Activated CD4-positive, alpha-beta T cell treated with anti-CD3 and anti-CD28 coated beads for 4 hours (primary cell): ENCODE data around the gene PHTF2.
"Not testable (repeated sequence)": the region's sequence is repeated elsewhere in the genome, so short reads cannot be mapped to it uniquely, and the experiment has no call there.

Experiments
- DNase-seq, 2 donors: peaks; one replicate each; pipeline ENCODE4 v3.0.0-alpha.2; 2020

Gene PHTF2

DNA sequence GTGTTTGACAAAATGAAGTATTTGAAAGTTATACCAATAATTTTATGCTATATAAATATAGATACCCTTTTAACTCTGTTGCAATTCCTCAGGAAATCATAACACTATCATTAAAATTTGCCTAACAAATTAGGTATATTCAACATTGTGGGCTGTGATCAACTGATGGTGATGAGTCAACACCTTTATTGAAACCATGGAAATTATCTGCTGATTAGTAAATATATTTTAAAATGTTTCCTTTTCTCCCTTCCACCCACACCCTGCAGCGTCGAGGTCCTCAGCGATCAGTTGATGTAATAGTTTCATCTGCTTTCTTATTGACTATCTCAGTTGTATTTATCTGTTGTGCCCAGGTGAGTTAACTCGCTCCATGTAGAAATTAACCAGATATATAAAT lies 143.9 kb downstream of the PHTF2 start:
- no peak for DNase-seq

DNA sequence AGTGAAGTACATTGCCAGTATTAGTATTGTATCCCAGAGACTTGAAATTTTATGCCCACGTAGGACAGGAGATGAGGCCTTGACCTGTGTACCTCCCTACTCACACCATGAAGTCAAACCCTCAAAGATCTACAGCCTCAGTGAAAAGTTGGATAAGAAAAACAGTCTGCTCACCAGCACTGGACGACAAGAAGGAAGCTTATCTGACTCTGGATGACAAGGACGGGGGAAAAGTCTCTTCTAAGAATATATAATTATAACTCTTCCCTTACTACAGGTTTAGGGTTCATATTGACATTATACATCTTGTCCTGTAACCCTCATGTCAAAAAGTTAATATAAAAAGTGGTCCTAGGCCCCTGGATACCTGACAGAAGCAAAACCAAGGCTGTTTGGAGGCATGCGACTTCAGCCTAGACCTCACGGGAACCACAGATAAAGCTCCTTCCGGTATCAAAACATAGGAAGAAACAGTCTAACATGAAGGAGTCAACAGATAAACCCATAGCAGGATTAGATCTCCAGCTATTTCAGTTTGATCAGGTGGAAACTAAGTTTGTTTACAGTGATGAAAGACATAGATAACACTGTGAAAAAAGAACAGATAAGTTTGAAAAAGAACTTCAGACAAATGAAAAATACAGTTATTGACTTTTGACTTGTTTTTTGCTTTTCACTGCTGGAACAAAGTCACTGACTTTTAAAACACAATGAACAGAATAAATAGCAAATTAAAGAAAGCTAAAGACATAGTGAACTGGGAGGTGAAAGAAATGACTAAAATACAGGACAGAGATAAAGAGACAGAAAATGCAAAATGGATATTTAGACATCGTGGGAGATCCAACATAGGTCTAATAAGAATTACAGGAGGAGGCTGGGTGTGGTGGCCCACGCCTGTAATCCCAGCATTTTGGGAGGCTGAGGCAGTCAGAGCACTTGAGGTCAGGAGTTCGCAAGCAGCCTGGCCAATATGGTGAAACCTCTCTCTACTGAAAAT lies 145.9 kb downstream of the PHTF2 start:
- no peak for DNase-seq

DNA sequence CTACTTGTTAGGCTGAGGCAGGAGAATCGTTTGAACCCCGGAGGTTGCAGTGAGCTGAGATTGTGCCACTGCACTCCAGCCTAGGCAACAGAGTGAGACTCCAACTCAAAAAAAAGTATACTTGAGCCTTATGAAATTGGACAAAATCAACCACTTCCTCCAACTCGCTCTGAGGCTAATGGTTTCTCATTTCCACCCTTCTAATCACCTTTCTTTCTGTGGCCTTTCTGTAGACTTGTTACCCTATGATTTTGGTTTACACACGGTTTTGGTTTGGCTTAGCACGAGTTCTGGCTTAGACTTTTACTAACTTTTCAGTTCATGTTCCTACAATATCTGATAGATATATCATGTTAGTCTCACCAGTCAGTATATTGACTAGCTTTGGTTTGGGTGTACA lies 152.0 kb downstream of the PHTF2 start:
- no peak for DNase-seq

DNA sequence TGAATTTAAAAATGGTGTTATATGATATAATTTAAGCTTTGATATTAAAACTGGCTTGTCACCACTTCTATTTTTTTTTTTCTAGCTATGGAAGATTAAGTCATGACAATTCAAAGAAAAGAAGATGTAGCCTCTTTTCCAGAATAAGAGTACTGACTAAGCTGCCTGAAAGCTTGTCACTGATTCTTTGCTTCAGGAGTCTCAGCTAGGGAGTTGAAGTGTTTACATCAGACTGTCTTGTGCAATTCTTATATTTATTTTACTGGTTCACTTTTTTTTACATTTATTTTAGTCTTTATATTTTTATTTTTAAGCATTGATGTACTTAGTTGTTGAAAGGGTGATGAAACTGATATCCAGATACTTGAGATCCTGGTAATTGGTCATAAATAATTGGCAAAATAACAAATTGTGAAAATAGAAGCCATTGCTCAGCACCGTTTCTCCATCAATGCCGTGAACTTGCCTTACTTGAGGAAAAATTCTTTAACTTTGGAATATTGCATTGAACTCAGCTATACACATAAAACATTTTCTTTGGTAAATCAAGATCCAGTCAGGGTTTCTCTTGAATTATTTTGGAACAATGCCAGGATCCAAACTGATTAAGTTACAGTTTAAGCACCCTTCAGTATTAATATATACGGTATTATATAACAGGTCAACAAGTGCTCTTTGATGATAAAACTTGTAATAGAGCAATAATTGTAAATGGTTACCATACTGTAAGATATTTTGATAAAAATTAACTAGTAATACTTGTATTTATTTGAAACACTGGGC lies 156.4 kb downstream of the PHTF2 start:
- DNase-seq, result no peak

DNA sequence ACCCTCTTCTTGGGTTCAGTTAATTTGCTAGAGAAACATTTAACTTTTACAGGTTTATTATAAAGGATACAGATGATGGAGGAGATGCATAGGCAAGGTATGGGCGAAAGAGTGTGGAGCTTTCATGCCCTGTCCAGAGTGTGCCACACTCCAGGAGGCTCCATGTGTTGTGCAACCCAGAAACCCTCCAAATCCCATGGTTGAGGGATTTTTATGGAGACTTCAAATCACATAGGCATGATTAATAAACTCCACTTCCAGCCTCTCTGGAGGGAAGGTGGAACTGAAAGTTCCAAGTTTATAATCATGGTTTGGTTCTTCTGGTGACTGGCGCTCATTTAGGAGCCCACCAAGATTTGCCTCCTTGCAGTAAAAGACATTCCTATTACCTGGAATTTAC lies 159.9 kb downstream of the PHTF2 start:
- no peak for DNase-seq

DNA sequence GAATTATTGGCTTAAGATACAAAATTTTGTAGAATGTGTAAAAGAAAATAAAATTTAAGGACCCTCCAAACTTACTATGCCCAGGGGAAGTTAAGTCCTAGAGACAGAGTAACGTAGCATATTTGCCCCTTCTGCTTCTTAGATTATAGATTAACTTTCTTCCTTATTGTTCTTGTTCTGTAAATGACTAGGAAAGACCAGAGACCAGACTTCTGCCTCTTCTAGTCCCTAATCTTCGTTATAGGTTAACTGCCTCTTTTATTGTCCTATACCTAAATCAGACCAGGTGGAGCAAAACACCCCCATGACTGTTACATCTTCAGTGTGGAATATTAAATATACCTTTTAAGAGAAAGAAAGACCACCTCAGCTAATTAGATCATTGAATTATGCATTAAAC lies 160.5 kb downstream of the PHTF2 start:
- DNase-seq, result no peak

DNA sequence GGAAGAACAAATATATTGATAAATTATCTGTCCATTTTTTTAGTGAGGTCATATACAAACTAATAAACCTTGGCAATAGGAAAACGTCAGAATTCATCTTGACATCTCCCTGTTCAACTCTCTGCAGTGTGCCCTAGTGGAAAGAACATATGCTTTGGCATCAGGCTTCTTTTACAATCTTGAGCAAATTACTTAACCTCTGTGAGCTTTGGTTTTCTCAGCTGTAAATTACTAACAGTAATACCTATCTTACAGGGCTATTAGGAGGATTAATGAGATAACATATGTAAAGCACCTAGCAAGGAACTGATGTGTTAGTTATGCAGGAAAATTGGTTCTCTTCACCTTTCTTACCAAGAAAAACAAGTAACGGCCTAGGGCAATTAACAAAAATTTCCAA lies 161.8 kb downstream of the PHTF2 start:
- DNase-seq, result no peak

DNA sequence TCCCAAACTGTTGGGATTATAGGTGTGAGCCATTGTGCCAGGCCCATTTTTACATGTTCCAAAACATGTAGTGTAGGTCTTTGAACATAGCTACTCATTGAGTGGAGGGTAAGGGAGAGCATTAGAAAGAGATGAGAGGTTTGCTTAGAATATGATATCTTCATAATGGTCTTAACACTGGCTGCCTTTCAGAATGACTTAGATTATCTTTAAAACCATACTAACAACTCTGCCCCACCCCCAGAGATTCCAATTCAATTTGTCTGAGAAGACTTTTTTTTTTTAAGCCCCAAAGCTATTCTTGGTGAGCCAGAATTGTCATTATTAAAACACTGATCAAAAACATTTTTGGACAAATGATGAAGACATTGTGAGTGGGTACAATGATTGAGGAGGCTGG lies 168.9 kb downstream of the PHTF2 start:
- DNase-seq, result no peak

DNA sequence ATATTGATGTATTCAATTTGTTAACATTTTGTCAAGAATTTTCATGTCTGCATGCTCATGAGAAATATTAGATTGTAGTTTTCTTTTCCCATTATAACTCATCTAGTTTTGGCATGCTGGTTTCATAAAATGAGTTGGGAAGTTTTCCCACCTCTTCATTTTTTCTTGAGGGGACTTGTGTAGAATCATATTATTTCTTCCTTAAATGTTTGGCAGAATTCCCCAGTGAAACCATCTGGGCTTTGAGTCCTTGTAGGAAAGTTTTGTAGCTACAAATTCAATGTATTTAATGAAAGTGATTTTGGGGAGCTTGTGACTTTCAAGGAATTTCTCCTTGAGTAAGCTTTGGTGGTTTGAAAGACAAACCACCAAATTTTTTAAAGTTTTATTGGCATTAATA lies 173.2 kb downstream of the PHTF2 start:
- DNase-seq, result no peak

DNA sequence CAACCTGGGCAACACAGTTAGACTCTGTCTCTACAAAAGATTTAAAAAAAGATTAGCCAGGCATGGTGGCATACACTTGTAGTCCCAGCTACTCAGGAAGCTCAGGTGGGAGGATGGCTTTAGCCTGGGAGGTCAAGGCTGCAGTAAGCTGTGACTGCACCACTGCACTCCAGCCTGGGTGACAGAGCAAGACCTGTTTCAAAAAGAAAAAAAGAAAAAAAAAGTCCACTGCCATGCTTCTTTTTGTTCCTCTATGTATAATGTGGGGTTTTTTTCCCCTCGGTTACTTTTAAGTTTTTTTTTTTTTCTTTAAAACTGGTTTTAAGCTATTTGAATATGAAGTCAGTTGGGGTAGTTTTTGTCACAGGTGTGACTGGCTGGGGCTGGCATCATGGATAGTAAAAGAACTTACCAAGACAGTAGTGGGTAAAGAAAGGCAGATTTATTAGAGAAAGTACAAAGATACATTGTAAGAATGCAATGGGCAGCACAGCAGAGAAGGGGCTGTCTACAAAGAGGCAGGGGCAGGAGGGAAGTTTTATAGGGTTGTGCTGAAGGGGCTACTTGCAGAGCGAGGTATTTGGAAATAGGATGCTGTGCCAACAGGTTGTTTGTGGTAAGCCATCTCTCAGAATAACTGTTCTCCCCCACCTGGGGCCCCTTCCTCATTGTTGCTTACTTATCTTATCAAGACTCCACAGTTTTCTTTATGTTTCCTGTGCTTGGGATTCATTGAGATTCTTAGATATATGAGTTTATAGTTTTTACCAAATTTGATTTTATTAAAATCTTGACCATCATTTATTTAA lies 177.3 kb downstream of the PHTF2 start:
- DNase-seq, result no peak

DNA sequence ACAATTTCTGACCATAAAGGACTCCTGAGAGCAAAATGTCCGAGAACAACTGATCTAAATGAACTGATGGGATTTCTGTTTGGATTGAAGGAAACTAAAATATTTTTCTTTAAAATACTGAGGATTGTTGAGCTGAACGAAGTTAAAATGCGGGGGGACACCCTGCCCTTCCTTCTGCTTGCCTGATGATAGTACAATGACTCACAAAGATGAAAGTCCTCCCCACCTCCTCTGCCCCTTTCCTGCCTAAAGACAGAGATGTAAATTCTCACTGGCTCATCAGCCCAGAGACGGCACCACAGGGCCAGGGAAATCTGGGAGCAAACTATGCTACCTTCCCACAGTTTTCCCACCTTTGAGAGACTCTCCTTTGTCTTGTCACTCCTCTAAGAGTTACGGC lies 180.6 kb downstream of the PHTF2 start:
- no peak for DNase-seq

DNA sequence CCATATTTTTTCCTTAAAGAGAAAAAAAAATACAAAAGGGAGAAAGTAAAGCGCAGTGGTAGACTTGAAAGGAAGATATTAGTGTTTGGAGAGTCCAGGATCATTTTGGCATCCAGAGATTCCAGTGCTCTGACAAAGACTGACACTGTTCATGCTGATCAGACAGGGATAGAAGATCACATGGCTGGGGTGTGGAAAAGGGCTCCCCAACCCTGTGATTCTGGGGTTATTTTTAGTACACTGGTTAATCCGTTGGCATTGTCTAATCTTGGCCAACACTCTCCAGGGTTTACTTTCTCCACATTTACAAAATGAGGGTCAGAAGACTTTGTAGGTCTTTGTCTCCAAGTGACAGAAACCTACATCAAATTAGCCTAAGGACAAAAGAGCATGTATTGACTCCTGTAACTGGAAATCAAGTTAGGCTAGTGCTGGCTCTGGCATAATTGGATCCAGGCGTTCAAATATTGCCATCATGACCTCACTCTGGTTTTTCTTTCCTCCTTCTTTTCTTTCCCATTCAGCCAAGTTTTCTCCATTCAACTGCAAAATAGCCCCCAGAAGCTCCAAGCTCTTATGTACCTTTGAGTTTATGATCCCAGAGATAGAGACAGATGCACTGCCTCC lies 181.6 kb downstream of the PHTF2 start:
- DNase-seq, result no peak

DNA sequence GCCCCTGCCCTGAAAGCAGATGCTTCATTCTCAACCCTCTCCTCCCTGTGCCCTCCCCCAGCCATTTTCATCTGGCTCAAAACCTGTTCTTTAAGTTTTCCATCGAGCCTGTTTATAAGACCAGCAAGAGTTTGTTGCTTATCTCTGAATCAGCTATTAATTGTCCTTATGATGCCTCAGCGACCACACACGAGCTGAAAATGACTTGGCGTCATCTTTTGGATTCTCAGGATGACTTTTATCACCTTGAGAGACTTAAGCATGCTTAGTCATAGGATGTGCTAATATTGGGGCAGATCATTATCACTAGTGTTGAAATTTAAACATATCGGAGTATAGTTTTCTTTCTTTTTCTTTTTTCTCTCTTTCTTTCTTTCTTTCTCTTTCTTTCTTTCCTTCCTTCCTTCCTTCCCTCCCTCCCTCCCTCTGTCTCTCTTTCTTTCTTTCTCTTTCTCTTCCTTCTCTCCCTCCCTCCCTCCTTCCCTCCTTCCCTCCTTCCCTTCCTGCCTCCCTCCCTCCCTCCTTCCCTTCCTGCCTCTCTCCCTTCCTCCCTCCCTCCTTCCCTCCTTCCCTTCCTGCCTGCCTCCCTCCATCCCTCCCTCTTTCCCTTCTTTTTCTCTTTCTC lies 184.5 kb downstream of the PHTF2 start:
- DNase-seq, result no peak

DNA sequence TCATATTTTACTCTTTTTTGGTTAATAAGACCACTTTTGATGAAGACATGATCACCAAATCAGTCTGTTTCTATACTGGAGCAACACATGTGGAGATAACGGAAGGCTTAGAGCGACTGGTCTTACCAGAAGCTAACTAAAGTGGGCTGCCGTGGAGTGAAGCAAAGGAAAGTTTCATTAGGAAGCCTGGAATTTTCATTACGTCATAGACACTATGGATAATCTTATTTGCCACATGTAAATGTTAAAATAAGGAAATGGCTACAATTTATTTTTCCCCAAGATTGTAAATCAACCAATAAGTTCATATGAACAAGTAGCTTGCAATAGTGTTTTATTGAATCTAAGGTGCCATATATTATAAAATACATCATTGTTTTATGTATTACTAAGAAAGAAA lies 185.4 kb downstream of the PHTF2 start:
- no peak for DNase-seq

DNA sequence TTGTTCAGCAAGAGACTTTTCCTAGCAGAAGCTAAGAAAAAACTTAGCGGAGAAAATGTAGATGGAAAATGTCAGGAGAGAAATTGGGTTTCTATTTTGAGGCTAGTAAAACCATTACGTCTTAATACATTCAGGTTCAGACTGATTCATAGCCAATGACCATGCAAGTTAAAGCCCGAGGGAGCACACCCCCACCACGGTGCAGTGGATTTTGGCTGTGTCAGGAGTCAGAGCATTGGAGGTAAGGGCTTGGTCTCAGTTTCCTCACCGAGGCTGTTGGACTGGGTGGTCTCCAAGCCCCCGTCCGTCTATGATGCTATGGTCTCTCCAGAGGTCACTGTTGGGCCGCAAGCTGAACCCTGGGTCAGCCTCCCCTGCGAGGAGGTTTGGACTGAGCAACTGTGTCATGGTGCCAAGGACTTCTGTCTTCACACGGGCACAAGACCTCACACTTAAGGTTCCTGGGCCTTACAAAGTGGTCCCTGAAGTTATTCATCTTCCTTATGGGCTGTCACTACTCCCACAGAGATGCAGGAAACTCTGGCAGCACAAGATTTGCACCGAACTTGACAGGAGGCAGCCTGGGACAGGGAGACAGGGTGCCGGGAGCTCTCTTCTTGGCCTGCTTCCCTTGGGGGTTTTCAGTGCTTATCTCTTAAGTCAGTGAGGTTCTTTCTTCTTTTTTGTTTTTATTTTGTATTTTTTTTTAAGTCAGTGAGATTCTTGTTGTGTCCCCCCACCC lies 186.8 kb downstream of the PHTF2 start:
- DNase-seq, result no peak

DNA sequence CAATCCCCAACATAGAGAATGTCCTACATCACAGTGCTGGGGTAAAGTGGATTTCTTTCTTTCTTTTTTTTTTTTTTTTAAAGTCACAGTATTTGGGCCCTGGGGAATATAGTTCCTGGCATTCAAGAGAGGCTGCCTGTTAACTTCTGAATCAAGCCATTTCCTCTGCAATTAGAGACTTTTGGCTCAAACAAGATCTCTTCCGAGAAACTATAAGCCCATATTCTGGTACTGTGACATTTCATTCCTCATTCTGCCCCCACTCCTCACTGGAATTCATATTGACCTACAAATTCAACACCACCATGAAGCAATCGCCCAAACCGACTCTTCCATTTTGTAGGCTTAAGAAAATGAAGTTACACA lies 187.4 kb downstream of the PHTF2 start:
- no peak for DNase-seq

DNA sequence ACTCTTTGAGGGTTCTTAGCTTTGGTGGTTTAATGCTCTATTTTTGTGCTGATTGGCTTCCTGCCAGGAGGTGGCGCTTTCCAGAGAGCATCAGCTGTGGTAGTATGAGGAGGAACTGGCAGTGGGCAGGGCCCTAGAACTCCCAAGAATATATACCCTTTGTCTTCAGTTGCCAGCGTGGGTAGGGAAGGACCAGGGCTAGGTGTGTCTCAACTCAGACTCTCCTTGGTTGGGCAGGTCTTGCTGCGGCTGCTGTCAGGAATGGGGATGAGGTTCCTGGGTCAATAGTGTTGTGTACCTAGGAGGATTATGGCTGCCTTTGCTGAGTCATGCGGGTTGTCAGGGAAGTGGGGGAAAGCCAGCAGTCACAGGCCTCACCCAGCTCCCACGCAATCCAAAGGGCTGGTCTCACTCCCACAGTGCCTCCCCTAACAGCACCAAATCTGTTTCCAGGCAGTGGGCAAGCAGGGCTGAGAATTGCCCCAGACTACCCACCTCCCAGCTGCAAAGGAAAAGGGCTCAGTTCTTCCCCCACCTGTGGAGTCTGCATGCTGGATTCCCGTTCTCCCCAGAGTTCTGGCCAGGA lies 191.5 kb downstream of the PHTF2 start:
- DNase-seq, result no peak

DNA sequence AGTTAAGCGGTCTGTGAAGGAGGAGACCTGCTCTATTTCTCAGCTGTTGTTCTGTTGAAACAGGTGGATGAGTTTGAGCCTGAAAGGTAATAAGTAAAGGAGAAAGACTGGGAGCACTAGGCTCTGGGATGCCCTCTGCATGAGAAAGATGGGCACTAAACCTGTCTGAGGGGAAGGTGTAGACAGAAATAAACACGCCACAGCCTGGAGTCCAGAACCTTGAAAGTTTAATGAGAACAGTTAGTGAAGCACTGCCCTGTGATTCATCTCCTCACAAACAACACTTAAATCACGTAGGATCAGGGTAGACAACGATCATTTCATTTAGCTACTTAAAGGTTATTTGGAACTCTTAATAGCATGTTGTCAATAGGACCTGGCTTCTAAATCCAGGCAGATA lies 193.1 kb downstream of the PHTF2 start:
- DNase-seq, result no peak

DNA sequence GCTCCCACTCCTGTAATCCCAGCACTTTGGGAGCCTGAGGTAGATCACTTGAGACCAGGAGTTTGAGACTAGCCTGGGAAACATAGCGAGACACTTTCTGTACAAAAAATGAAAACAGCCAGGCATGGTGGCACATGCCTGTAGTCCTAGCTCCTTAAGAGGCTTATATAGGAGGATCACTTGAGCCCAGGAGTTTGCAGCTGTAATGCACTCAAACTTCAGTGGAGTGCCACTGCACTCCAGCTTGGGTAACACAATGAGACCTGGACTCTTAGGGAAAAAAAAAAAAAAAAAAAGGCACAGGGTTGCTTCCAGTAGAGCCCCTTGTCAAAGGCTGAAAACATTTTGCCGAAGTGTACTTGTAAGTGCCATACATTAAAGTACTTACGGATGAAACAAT lies 195.3 kb downstream of the PHTF2 start:
- DNase-seq, result no peak

DNA sequence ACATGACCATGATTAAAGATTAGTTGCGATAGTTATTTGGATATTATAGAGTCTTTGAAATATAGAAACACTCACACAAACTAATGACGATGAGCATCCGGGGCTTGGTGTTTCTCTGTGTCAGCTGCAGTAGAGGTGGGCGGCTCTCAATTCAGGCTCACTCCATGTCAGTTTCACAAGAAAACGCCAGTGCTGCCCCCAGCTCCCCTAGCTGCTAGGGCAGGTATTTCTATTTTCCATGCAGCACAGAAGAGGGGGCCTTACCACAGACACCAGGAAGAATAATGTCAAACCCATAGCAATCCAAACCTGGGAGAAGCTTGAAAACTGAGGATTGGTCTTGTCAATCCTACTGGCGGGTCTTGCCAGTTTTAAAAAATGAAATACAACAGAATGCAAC lies 197.1 kb downstream of the PHTF2 start:
- no peak for DNase-seq

DNA sequence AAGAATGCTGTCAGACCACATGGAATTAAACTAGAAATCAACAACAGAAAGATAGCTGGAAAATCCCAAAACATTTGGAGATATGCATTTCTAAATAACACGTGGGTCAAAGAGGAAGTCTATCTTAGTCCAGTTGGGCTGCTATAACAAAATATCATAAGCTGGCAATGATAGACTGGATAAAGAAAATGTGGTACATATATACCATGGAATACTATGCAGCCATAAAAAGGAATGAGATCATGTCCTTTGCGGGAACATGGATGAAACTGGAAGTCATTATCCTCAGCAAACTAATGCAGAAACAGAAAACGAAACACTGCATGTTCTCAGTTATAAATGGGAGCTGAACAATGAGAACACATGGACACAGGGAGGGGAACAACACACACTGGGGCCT lies 200.6 kb downstream of the PHTF2 start:
- DNase-seq, result not testable (repeated sequence)
